GM12878 (cell line): ENCODE results near the gene ELMOD3. TPM values are rescaled to one million over a fixed set of nuclear protein-coding genes. Genes with fewer than 3 reads are reported as not detected.

Source experiments
- BACH1 ChIP-seq: fragments of 450-650 bp; IDR thresholded peaks from 2 replicates; pipeline ENCODE4 v1.6.1; 2017; ENCODE audit warnings: mild to moderate bottlenecking, borderline replicate concordance
- BCL11A ChIP-seq: IDR thresholded peaks from 2 replicates; pipeline ENCODE4 v1.6.1; 2011; ENCODE audit warnings: low read depth, low read length
- BCLAF1 ChIP-seq: fragments of 450-650 bp; IDR thresholded peaks from 2 replicates; pipeline ENCODE4 v1.6.1; 2017; ENCODE audit warnings: antibody characterized with exemption, mild to moderate bottlenecking, moderate library complexity
- CEBPB ChIP-seq, 2 experiments: fragments of 150-350 bp in 1 of 2; IDR thresholded peaks; 2 replicates each; pipeline ENCODE4 v1.6.1; 2012 to 2014; ENCODE audit warnings: low read depth in 2 of 2, low read length in 2 of 2, borderline replicate concordance in 1 of 2, inconsistent platforms in 1 of 2
- CHD4 ChIP-seq: fragments of 200-600 bp; sonication (generic); IDR thresholded peaks from 2 replicates; pipeline ENCODE4 v1.6.1; 2016; ENCODE audit warnings: mild to moderate bottlenecking
- DPF2 ChIP-seq: fragments of 450-650 bp; IDR thresholded peaks from 2 replicates; pipeline ENCODE4 v1.6.1; 2017; ENCODE audit warnings: mild to moderate bottlenecking
- EGR1 ChIP-seq, 2 experiments: IDR thresholded peaks; 1 replicate in 1 of 2; 2 replicates in 1 of 2; pipeline ENCODE4 v1.6.1; 2011 to 2012; ENCODE audit warnings: low read depth in 2 of 2, low read length in 2 of 2, borderline replicate concordance in 1 of 2, mild to moderate bottlenecking in 1 of 2, moderate library complexity in 1 of 2
- EZH2 ChIP-seq: IDR thresholded peaks from 2 replicates; pipeline ENCODE4 v1.6.1; 2012; ENCODE audit warnings: low read depth, mild to moderate bottlenecking, control low read depth, inconsistent platforms, low read length, borderline replicate concordance; ENCODE audit not compliant: control insufficient read depth
- FOXM1 ChIP-seq: IDR thresholded peaks from 2 replicates; pipeline ENCODE4 v1.6.1; 2012; ENCODE audit warnings: low read depth, mild to moderate bottlenecking, inconsistent platforms, low read length, moderate library complexity
- GATAD2B ChIP-seq: fragments of 450-650 bp; conservative IDR thresholded peaks from 2 replicates; pipeline ENCODE4 v1.6.1; 2017; ENCODE audit warnings: low read depth, mild to moderate bottlenecking, moderate library complexity
- JUNB ChIP-seq: IDR thresholded peaks from 2 replicates; pipeline ENCODE4 v1.6.1; 2016; ENCODE audit warnings: antibody characterized with exemption, mild to moderate bottlenecking
- JUND ChIP-seq: IDR thresholded peaks from 2 replicates; pipeline ENCODE4 v1.6.1; 2012; ENCODE audit warnings: low read depth, mild to moderate bottlenecking, low read length, improper control_type of control experiment, moderate library complexity
- LARP7 ChIP-seq: fragments of 450-650 bp; IDR thresholded peaks from 2 replicates; pipeline ENCODE4 v1.6.1; 2017; ENCODE audit warnings: mild to moderate bottlenecking
- NFXL1 ChIP-seq: fragments of 450-650 bp; IDR thresholded peaks from 2 replicates; pipeline ENCODE4 v1.6.1; 2017; ENCODE audit warnings: antibody characterized with exemption, mild to moderate bottlenecking, borderline replicate concordance
- PBX3 ChIP-seq: IDR thresholded peaks from 2 replicates; pipeline ENCODE4 v1.6.1; 2011; ENCODE audit warnings: mild to moderate bottlenecking, low read depth, low read length, moderate library complexity; ENCODE audit not compliant: insufficient replicate concordance
- RELA ChIP-seq: fragments of 450-650 bp; IDR thresholded peaks from 2 replicates; pipeline ENCODE4 v1.8.0; 2014; ENCODE audit warnings: borderline replicate concordance; ENCODE audit not compliant: partially characterized antibody
- RUNX3 ChIP-seq: IDR thresholded peaks from 2 replicates; pipeline ENCODE4 v1.6.1; 2012; ENCODE audit warnings: low read length, inconsistent platforms
- STAT1 ChIP-seq: fragments of 450-650 bp; conservative IDR thresholded peaks from 2 replicates; pipeline ENCODE4 v1.6.1; 2014; ENCODE audit warnings: antibody characterized with exemption, mild to moderate bottlenecking
- STAT3 ChIP-seq: IDR thresholded peaks from 2 replicates; pipeline ENCODE4 v1.6.1; 2011; ENCODE audit warnings: low read depth, low read length, improper control_type of control experiment
- ZNF207 ChIP-seq: fragments of 450-650 bp; IDR thresholded peaks from 2 replicates; pipeline ENCODE4 v1.6.1; 2014; ENCODE audit warnings: antibody characterized with exemption, mild to moderate bottlenecking, borderline replicate concordance
- ZNF274 ChIP-seq: IDR thresholded peaks from one replicate; pipeline ENCODE4 v1.8.0; 2011; ENCODE audit not compliant: insufficient read length, insufficient read depth
- polyA plus RNA-seq, 11 experiments: library from polyadenylated mRNA; depleted of rRNA in 4 of 11; unstranded in 6 of 11; stranded (reverse) in 5 of 11; fragments of >200 nt; fragmentation: Nextera tagmentation in 4 of 11; fragmentation: Illumina TruSeq in 1 of 11; extraction: Ambion mirVana in 4 of 11; extraction: Trizol in 1 of 11; gene quantifications; 1 replicate in 1 of 11; 2 replicates in 10 of 11; pipeline versions ENCODE4 v1.2.1 to v1.2.3, GENCODE V29; 2011 to 2016; ENCODE audit warnings: inconsistent platforms in 2 of 11, missing spikeins in 2 of 11, low read depth in 1 of 11
- total RNA-seq, 4 experiments: library from RNA; depleted of rRNA in 3 of 4; stranded (reverse); fragments of >200 nt in 3 of 4; fragmentation: Illumina TruSeq in 1 of 4; extraction: Trizol in 1 of 4; gene quantifications; 2 replicates each; pipeline versions ENCODE4 v1.2.1 to v1.2.3, GENCODE V29; 2013 to 2021
- TF ChIP-seq, protein P1 (sequence below): fragments of 450-650 bp; IDR thresholded peaks from 2 replicates; pipeline ENCODE4 v1.6.1; 2016; ENCODE audit warnings: mild to moderate bottlenecking
- TF ChIP-seq, protein P2 (sequence below): fragments of 450-650 bp; IDR thresholded peaks from 2 replicates; pipeline ENCODE4 v1.6.1; 2018; ENCODE audit warnings: borderline replicate concordance, mild to moderate bottlenecking; ENCODE audit not compliant: partially characterized antibody

Gene ELMOD3
- total and polyA plus RNA-seq, 10 of the 15 experiments (the other 5 are each of a cell fraction or from before 2014, with no cell fraction given) = 1.2 to 19.1 (median 12.5) TPM

GRCh38 chr2:85327822-85328617 is 26.5 kb upstream of the ELMOD3 start, which contains the start of gene TGOLN2 (continued):
- TF ChIP-seq BCLAF1 = no peak
- TF ChIP-seq EZH2 = no peak
- TF ChIP-seq STAT1 = no peak; the same call in 1 of the 2 replicates
- no peak for TF ChIP-seq JUNB
- TF ChIP-seq RELA = peak; percentile 62
- peak; percentile 79; the same call in 1 of the 2 replicates for TF ChIP-seq GATAD2B
- no peak; the same call in 1 of the 2 replicates for TF ChIP-seq DPF2
- TF ChIP-seq ZNF274 = no peak
- TF ChIP-seq, protein P1, sequence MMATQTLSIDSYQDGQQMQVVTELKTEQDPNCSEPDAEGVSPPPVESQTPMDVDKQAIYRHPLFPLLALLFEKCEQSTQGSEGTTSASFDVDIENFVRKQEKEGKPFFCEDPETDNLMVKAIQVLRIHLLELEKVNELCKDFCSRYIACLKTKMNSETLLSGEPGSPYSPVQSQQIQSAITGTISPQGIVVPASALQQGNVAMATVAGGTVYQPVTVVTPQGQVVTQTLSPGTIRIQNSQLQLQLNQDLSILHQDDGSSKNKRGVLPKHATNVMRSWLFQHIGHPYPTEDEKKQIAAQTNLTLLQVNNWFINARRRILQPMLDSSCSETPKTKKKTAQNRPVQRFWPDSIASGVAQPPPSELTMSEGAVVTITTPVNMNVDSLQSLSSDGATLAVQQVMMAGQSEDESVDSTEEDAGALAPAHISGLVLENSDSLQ = peak; percentile 64
- no peak for TF ChIP-seq JUND
- peak; percentile 99 for TF ChIP-seq ZNF207
- no peak for TF ChIP-seq FOXM1
- no peak for TF ChIP-seq STAT3
- TF ChIP-seq LARP7 = 0 out of 2 replicates have a peak, but pooled peaks have one; percentile 35
- TF ChIP-seq, protein P2, sequence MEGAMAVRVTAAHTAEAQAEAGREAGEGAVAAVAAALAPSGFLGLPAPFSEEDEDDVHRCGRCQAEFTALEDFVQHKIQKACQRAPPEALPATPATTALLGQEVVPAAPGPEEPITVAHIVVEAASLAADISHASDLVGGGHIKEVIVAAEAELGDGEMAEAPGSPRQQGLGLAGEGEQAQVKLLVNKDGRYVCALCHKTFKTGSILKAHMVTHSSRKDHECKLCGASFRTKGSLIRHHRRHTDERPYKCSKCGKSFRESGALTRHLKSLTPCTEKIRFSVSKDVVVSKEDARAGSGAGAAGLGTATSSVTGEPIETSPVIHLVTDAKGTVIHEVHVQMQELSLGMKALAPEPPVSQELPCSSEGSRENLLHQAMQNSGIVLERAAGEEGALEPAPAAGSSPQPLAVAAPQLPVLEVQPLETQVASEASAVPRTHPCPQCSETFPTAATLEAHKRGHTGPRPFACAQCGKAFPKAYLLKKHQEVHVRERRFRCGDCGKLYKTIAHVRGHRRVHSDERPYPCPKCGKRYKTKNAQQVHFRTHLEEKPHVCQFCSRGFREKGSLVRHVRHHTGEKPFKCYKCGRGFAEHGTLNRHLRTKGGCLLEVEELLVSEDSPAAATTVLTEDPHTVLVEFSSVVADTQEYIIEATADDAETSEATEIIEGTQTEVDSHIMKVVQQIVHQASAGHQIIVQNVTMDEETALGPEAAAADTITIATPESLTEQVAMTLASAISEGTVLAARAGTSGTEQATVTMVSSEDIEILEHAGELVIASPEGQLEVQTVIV = peak; percentile 65
- TF ChIP-seq EGR1 (IDR thresholded peaks at IDR 0.05; ENCODE audit: borderline replicate concordance in 1 of 2, low read depth in 2 of 2, low read length in 2 of 2) = peak in 1 of 2 experiments; percentile 21; a peak in 1 of 3 replicates
- peak; percentile 82; the same call in 1 of the 2 replicates for TF ChIP-seq BACH1
- peak; percentile 82 for TF ChIP-seq RUNX3
- no peak for TF ChIP-seq CHD4
- TF ChIP-seq NFXL1 = no peak
- TF ChIP-seq BCL11A = no peak
- no peak for TF ChIP-seq PBX3
- no peak for TF ChIP-seq CEBPB (IDR thresholded peaks at IDR 0.05; ENCODE audit: borderline replicate concordance in 1 of 2, low read depth in 2 of 2, low read length in 2 of 2)
